Chondrocyte (in vitro differentiated cells): ENCODE results near the gene LRRC4C. TPM values are rescaled to one million over a fixed set of nuclear protein-coding genes. Genes with fewer than 3 reads are reported as not detected.

Experiments used
- DNase-seq: peaks from one replicate; pipeline ENCODE4 v3.0.0; 2021; ENCODE audit warnings: mixed read lengths, low spot score
- H3K27ac Mint-ChIP-seq: one replicate; pipeline ENCODE4 v1.8.0; 2021; ENCODE audit warnings: mild to moderate bottlenecking, moderate library complexity, mixed read lengths; ENCODE audit not compliant: unreplicated experiment
- H3K27me3 Mint-ChIP-seq: 2 replicates; pipeline ENCODE4 v1.8.0; 2021; ENCODE audit warnings: low read depth, mixed read lengths
- H3K36me3 Mint-ChIP-seq: 2 replicates; pipeline ENCODE4 v1.8.0; 2021; ENCODE audit warnings: low read depth, mixed read lengths
- H3K4me1 Mint-ChIP-seq: 2 replicates; pipeline ENCODE4 v1.8.0; 2021; ENCODE audit warnings: low read depth, mild to moderate bottlenecking, mixed read lengths
- H3K4me3 Mint-ChIP-seq: one replicate; pipeline ENCODE4 v1.8.0; 2021; ENCODE audit warnings: mild to moderate bottlenecking, moderate library complexity, mixed read lengths; ENCODE audit not compliant: unreplicated experiment
- H3K9me3 Mint-ChIP-seq: 2 replicates; pipeline ENCODE4 v1.8.0; 2021; ENCODE audit warnings: low read depth, mixed read lengths
- total RNA-seq: library from RNA; stranded (reverse); gene quantifications from 3 replicates; pipeline ENCODE4 v1.2.1, GENCODE V29; 2021
- TF ChIP-seq, protein P1 (sequence below): fragments of 200-600 bp; sonication (generic); IDR thresholded peaks from 2 replicates; pipeline ENCODE4 v1.5.0; 2021; ENCODE audit warnings: antibody characterized with exemption, mild to moderate bottlenecking, moderate library complexity

The LRRC4C gene
- total RNA-seq, 1 donor from 2014 or later: 0.72 TPM

DNA sequence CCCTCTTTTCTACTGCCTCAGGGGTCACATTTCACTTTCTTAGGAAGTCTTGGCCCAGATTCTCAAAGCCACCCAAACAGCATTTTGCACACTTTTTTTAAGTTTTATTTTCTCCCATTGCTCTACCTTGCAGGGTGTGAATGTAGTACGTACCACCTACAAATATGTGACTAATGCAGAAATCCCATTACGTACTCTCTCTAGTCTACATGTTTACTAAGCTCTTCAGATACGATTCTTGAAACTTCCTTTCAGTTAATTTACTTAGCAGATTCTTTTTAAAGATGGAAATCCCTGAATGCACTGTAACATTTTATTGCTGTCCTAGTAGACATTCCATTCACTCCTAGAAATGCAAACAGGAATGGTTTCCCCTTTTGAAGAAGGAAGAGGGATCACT is 61.3 kb downstream of the LRRC4C start:
- no peak overlapping the region for H3K27ac Mint-ChIP-seq
- peaks cover 4% of the 10 kb centered on the region for H3K27me3 Mint-ChIP-seq
- TF ChIP-seq, protein P1, sequence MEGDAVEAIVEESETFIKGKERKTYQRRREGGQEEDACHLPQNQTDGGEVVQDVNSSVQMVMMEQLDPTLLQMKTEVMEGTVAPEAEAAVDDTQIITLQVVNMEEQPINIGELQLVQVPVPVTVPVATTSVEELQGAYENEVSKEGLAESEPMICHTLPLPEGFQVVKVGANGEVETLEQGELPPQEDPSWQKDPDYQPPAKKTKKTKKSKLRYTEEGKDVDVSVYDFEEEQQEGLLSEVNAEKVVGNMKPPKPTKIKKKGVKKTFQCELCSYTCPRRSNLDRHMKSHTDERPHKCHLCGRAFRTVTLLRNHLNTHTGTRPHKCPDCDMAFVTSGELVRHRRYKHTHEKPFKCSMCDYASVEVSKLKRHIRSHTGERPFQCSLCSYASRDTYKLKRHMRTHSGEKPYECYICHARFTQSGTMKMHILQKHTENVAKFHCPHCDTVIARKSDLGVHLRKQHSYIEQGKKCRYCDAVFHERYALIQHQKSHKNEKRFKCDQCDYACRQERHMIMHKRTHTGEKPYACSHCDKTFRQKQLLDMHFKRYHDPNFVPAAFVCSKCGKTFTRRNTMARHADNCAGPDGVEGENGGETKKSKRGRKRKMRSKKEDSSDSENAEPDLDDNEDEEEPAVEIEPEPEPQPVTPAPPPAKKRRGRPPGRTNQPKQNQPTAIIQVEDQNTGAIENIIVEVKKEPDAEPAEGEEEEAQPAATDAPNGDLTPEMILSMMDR: no peak

DNA sequence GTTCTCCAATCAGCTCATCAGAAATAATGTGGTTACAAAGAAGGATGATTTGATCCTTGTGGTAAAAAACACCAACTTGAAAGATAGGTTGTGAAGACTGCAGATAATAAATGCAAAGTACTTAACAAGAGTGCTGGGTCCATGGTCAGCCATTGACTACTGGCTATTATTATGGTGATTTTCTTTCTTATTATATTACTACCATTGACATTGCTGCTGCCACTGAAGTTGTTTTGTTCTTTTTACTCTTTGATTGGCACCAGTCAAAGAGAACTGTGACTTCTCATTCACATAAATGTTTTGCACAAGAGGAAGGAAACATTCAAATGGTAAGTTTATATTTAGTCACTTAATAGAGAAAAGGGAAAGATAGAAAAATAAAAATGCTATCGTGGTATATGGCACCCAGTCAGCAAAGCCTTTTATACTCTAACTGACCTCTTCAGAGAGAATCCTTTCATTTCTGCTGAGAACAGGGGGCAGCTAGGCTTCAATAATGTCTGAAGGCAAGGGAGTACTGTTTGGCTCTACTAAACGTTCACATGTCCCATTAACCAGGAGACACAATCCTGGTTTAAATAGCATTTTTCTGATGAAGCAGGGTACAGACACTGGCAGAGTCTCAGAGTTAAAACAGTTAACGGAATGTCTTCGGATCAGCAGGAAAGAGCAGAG is 64.8 kb downstream of the LRRC4C start:
- H3K27ac Mint-ChIP-seq: no peak overlapping the region

More for the DNA sequence above, 61.3 kb downstream of the LRRC4C start:
- no peak for DNase-seq
- H3K36me3 Mint-ChIP-seq: no peaks in the 10 kb centered on the region
- no peaks in the 10 kb centered on the region for H3K4me1 Mint-ChIP-seq
- no peaks in the 10 kb centered on the region for H3K9me3 Mint-ChIP-seq
- H3K4me3 Mint-ChIP-seq: no peak overlapping the region

DNA sequence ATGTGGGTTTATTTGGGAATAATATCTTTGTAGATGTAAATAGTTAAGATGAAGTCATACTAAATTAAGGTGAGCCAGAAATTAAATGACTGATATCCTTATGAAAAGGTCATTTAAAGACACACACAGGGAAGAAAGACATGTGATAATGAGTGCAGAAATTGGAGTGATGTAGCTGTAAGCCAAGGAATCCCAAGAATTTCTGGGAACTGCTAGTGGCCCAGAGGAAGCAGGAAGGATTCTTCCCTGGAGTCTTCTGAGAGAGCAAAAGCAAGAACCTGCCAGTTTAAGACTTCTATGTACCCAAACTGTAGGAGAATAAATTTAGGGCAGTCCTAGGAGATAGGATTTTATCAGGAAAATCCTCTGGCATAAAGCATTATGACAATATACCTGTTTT is 66.9 kb downstream of the LRRC4C start:
- no peak for DNase-seq
- TF ChIP-seq, protein P1: no peak
- H3K36me3 Mint-ChIP-seq: no peaks in the 10 kb centered on the region
- H3K4me1 Mint-ChIP-seq: no peaks in the 10 kb centered on the region
- H3K9me3 Mint-ChIP-seq: no peaks in the 10 kb centered on the region
- no peak overlapping the region for H3K27ac Mint-ChIP-seq
- peaks cover 4% of the 10 kb centered on the region for H3K27me3 Mint-ChIP-seq
- no peak overlapping the region for H3K4me3 Mint-ChIP-seq

More for the DNA sequence above, 64.8 kb downstream of the LRRC4C start:
- H3K4me3 Mint-ChIP-seq: no peak overlapping the region
- DNase-seq: no peak
- no peaks in the 10 kb centered on the region for H3K9me3 Mint-ChIP-seq
- H3K27me3 Mint-ChIP-seq: peaks cover 4% of the 10 kb centered on the region
- TF ChIP-seq, protein P1: no peak
- no peaks in the 10 kb centered on the region for H3K4me1 Mint-ChIP-seq
- no peaks in the 10 kb centered on the region for H3K36me3 Mint-ChIP-seq

DNA sequence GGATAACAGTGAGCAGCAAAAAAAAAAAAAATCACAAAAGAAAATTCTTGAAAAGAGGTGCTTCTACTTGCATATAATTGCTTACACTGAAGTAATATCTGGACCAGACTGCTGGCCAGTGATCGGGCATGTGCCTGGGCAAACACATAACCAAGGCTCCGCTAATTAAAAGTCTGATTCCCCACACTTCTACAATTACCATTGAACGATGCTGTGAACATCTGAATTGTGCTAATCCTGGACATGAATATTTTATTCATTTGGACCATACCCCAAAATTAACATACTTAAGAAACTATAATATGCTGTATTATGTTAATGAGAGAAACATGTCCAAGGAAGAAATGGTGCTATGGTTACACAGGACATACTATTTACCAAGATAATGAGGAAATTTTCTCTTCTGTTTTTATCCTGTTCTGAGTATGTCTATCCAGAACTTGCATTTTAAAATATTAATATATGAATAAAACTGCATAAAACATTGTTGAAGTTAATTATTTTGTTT is 69.8 kb downstream of the LRRC4C start:
- H3K36me3 Mint-ChIP-seq: no peaks in the 10 kb centered on the region
- H3K27ac Mint-ChIP-seq: no peak overlapping the region
- H3K9me3 Mint-ChIP-seq: no peaks in the 10 kb centered on the region
- no peaks in the 10 kb centered on the region for H3K4me1 Mint-ChIP-seq
- no peak for DNase-seq
- TF ChIP-seq, protein P1: no peak
- H3K27me3 Mint-ChIP-seq: peaks cover 3% of the 10 kb centered on the region
- no peak overlapping the region for H3K4me3 Mint-ChIP-seq

DNA sequence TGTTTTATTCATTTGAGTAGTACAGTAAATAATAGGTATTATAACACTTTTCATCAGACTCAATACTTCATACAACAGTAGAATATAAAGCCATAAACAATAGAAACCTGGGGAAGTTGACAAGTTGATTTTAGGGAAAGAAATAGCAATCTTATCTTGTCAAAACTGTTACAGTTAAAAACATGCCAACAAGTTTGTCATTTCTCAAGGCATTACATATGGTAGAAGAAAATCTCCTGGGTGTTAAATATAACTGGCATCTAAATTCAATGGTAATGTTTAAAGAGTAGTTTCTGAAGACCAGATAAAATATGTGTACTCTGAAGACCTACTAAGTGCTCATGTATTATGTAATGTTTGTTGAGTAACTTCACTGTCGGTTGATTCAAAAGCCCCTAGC is 75.1 kb downstream of the LRRC4C start:
- no peaks in the 10 kb centered on the region for H3K36me3 Mint-ChIP-seq
- H3K4me1 Mint-ChIP-seq: no peaks in the 10 kb centered on the region
- H3K9me3 Mint-ChIP-seq: no peaks in the 10 kb centered on the region
- H3K27me3 Mint-ChIP-seq: no peaks in the 10 kb centered on the region
- H3K27ac Mint-ChIP-seq: no peak overlapping the region
- TF ChIP-seq, protein P1: no peak
- no peak overlapping the region for H3K4me3 Mint-ChIP-seq
- no peak for DNase-seq
